Middle frontal gyrus (tissue), 1 donor: ENCODE data around the gene NCR2.
"Not testable (repeated sequence)": the region's sequence is repeated elsewhere in the genome, so short reads cannot be mapped to it uniquely, and the experiment has no call there.

Experiments
- DNase-seq: peaks from one replicate; pipeline ENCODE4 v3.0.0-alpha.2; 2015; ENCODE audit warnings: low spot score; ENCODE audit errors: extremely low spot score

Gene NCR2

GRCh38 chr6:41335296-41335695, at the start of gene NCR2:
TSS of gene NCR2 (plus strand) at chr6:41335608. CDS start at chr6:41335877, 269 bp downstream.
- no peak for DNase-seq

GRCh38 chr6:41286544-41287346, 48.7 kb upstream of the NCR2 start, which contains the start of gene TREM1:
TSS of gene TREM1 (minus strand) at chr6:41286682. CDS start at chr6:41286655, 27 bp downstream.
- no peak for DNase-seq

GRCh38 chr6:41288030-41288753, 47.2 kb upstream of the NCR2 start:
- DNase-seq = no peak

GRCh38 chr6:41288754-41289129, 46.7 kb upstream of the NCR2 start:
- no peak for DNase-seq

- DNase-seq = no peak
Observed at GRCh38 chr6:41289815-41290214, 45.6 kb upstream of the NCR2 start.

GRCh38 chr6:41291717-41292116, 43.7 kb upstream of the NCR2 start:
- no peak for DNase-seq

GRCh38 chr6:41294214-41294872, 41.1 kb upstream of the NCR2 start:
- DNase-seq = no peak

GRCh38 chr6:41297248-41297647, 38.2 kb upstream of the NCR2 start:
- not testable (repeated sequence) for DNase-seq

GRCh38 chr6:41298785-41299502, 36.5 kb upstream of the NCR2 start:
- DNase-seq = no peak

- DNase-seq = no peak
Observed at GRCh38 chr6:41302638-41303037, 32.8 kb upstream of the NCR2 start.

GRCh38 chr6:41306187-41306854, 29.1 kb upstream of the NCR2 start:
- DNase-seq = no peak

- DNase-seq = no peak
Observed at GRCh38 chr6:41315203-41315602, 20.2 kb upstream of the NCR2 start.

GRCh38 chr6:41315943-41316620, 19.3 kb upstream of the NCR2 start:
- DNase-seq = no peak

GRCh38 chr6:41318261-41318653, 17.2 kb upstream of the NCR2 start:
- no peak for DNase-seq

- peak; percentile 64 for DNase-seq
Observed at GRCh38 chr6:41318654-41319565, 16.5 kb upstream of the NCR2 start.

GRCh38 chr6:41321183-41321582, 14.2 kb upstream of the NCR2 start:
- no peak for DNase-seq

- no peak for DNase-seq
Observed at GRCh38 chr6:41325446-41326066, 9.9 kb upstream of the NCR2 start.

- no peak for DNase-seq
Observed at GRCh38 chr6:41326092-41326491, 9.3 kb upstream of the NCR2 start.

- DNase-seq = no peak
Observed at GRCh38 chr6:41327177-41327576, 8.2 kb upstream of the NCR2 start.
